Bronchial epithelial cell (primary cell): Measurements from ENCODE around the gene EEFSEC. TPM values are rescaled to one million over a fixed set of nuclear protein-coding genes. Genes with fewer than 3 reads are reported as not detected.

Experiments
- DNase-seq: peaks from one replicate; pipeline ENCODE4 v3.0.0-alpha.2; 2010; ENCODE audit warnings: low read depth
- FAIRE-seq: peaks from 2 replicates; lab custom pipeline; 2011; peaks lifted over from hg19 to GRCh38; lab: Jason Lieb, UNC
- H3K27me3 ChIP-seq: 2 replicates; pipeline ENCODE4 v1.5.1; 2011; ENCODE audit warnings: low read length; ENCODE audit not compliant: control insufficient read depth, insufficient read depth
- H3K36me3 ChIP-seq: 2 replicates; pipeline ENCODE4 v1.5.1; 2011; ENCODE audit warnings: low read length; ENCODE audit not compliant: control insufficient read depth, insufficient read depth
- H3K4me3 ChIP-seq: 2 replicates; pipeline ENCODE4 v1.5.1; 2011; ENCODE audit warnings: mild to moderate bottlenecking, low read depth, low read length, control low read depth
- total RNA-seq: library from RNA; depleted of rRNA; stranded (reverse); fragments of >200 nt; gene quantifications from 2 replicates; pipeline ENCODE4 v1.2.1, GENCODE V29; 2014
- TF ChIP-seq, protein P1 (sequence below): IDR thresholded peaks from 2 replicates; pipeline ENCODE4 v1.5.1; 2011; ENCODE audit warnings: mild to moderate bottlenecking, moderate library complexity, low read length, control low read depth, inconsistent platforms; ENCODE audit not compliant: insufficient read depth, severe bottlenecking

The EEFSEC gene
- total RNA-seq, 1 donor from 2014 or later, result 3.7 TPM

DNA sequence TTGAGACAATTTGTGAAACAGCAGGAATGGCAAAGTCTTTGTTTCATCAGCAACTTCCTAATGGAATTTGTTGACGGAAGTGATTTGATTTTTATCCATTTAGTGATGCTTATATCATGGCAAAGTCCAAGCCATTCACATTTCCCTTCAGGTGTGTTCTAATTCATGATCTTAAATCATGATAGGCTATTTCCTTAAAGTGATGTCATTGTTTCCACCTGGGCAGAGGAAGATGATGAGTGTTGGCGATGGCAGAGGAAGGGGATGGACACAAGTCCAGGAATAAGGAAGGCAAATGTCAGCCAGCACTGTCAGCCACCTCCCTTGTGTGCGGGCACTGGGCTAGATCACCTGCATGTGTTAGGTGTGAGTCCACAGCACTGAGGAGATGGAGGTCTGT lies 49.9 kb downstream of the EEFSEC start:
- no peak for FAIRE-seq
- DNase-seq, result no peak
- Histone ChIP-seq H3K4me3 (no peak overlapping the region), H3K27me3 (no peaks in the 10 kb centered on the region), H3K36me3 (no peaks in the 10 kb centered on the region)
- TF ChIP-seq, protein P1, sequence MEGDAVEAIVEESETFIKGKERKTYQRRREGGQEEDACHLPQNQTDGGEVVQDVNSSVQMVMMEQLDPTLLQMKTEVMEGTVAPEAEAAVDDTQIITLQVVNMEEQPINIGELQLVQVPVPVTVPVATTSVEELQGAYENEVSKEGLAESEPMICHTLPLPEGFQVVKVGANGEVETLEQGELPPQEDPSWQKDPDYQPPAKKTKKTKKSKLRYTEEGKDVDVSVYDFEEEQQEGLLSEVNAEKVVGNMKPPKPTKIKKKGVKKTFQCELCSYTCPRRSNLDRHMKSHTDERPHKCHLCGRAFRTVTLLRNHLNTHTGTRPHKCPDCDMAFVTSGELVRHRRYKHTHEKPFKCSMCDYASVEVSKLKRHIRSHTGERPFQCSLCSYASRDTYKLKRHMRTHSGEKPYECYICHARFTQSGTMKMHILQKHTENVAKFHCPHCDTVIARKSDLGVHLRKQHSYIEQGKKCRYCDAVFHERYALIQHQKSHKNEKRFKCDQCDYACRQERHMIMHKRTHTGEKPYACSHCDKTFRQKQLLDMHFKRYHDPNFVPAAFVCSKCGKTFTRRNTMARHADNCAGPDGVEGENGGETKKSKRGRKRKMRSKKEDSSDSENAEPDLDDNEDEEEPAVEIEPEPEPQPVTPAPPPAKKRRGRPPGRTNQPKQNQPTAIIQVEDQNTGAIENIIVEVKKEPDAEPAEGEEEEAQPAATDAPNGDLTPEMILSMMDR, result no peak

DNA sequence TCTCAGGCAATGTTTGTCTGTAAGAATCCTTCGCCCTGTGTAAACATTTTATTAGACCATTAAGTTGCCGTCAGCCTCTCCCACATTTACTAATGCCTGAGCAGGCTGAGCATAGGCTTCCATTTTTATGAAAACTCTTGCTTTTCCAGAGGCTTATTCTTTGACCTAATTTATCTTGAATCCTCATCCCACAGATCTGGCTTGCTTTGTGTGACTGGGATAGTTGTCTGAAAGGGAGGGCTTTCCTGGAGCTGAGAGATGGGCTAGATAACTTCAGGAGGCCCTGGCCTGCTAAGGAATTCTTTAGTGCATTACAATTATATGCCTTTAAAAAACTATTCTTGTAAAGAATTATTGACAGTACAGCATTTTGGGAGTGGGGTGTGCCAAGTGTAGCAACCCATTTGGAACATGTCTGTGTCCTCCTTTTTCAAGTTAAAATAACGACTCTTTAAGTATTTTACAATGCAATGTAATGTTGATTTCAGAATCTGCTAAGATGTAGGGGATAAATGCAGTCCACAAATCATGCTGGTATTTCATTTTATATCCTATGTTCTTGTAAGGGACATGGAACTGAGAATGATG lies 52.4 kb downstream of the EEFSEC start:
- no peak for DNase-seq
- no peak for FAIRE-seq
- Histone ChIP-seq H3K4me3 (no peak overlapping the region), H3K36me3 (no peaks in the 10 kb centered on the region), H3K27me3 (no peaks in the 10 kb centered on the region)
- TF ChIP-seq, protein P1, result no peak

GRCh38 chr3:128207951-128208350 lies 54.7 kb downstream of the EEFSEC start:
- no peak for FAIRE-seq

GRCh38 chr3:128210711-128211110 lies 57.4 kb downstream of the EEFSEC start:
- DNase-seq, result no peak

More at GRCh38 chr3:128207951-128208350, 54.7 kb downstream of the EEFSEC start:
- no peaks in the 10 kb centered on the region for H3K36me3 ChIP-seq
- DNase-seq, result no peak
- no peak overlapping the region for H3K4me3 ChIP-seq
- TF ChIP-seq, protein P1, result no peak
- H3K27me3 ChIP-seq, result no peaks in the 10 kb centered on the region

DNA sequence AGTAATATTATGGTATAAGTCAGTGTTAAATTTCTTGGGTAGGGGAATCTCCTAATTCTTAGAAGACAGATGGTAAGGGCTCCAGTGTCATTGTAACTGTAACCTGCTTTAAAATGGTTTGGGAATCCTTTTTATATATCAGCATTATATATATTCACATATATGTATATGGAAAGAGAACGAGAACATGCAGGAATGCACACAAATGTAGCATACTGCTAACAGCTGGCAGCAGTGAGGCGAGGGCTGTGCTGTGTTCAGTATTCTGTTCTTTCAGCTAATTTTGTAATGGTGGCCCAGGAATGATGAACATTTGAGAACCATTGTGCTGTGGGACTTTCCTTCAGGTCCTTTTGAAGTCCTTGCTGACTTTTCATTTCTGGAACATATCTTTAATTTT lies 60.8 kb downstream of the EEFSEC start:
- TF ChIP-seq, protein P1, result no peak
- no peak for FAIRE-seq
- Histone ChIP-seq H3K36me3 (peaks cover 1% of the 10 kb centered on the region), H3K27me3 (no peaks in the 10 kb centered on the region), H3K4me3 (no peak overlapping the region)
- no peak for DNase-seq

More at GRCh38 chr3:128210711-128211110, 57.4 kb downstream of the EEFSEC start:
- H3K27me3 ChIP-seq, result no peaks in the 10 kb centered on the region
- no peak for FAIRE-seq
- H3K4me3 ChIP-seq, result no peak overlapping the region
- TF ChIP-seq, protein P1, result no peak
- no peaks in the 10 kb centered on the region for H3K36me3 ChIP-seq

DNA sequence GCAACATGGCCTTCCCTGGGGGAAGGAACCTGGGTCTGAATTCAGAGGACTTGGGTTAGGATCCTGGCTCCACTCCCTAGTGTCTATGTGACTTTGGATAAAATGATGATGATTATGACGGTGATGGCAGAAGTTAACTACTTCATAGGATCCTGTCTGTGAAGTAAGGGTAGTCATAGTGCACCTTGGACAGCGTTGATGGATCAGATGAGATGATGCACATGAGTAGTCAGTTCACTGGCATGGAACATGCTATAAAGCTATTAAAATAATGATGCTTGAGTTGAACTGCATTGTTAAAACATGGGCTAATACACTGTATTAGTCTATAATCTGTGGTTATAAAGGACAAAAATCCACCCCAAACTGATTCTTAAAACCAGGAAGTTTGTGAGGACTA lies 62.0 kb downstream of the EEFSEC start:
- TF ChIP-seq, protein P1, result no peak
- DNase-seq (no peak), FAIRE-seq (no peak)
- Histone ChIP-seq H3K27me3 (no peaks in the 10 kb centered on the region), H3K4me3 (no peak overlapping the region), H3K36me3 (peaks cover 1% of the 10 kb centered on the region)
